Endometrial microvascular endothelial cells (primary cell): ENCODE results near the gene OR9A2. TPM values are rescaled to one million over a fixed set of nuclear protein-coding genes. Genes with fewer than 3 reads are reported as not detected.

Source experiments
- in situ Hi-C: cut with HindIII; loops from 2 replicates; pipeline ENCODE4 v1.10.0; 2017; ENCODE audit warnings: low sequenced_read_pairs, low pct_unique_long_range_greater_than_20kb; ENCODE audit errors: inconsistent ontology term
- total RNA-seq: library from RNA; depleted of rRNA; stranded (reverse); fragments of >200 nt; gene quantifications from one replicate; pipeline ENCODE4 v1.2.3, GENCODE V29; 2015; ENCODE audit errors: inconsistent ontology term

The OR9A2 gene, protein sequence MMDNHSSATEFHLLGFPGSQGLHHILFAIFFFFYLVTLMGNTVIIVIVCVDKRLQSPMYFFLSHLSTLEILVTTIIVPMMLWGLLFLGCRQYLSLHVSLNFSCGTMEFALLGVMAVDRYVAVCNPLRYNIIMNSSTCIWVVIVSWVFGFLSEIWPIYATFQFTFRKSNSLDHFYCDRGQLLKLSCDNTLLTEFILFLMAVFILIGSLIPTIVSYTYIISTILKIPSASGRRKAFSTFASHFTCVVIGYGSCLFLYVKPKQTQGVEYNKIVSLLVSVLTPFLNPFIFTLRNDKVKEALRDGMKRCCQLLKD
- not detected for total RNA-seq

DNA sequence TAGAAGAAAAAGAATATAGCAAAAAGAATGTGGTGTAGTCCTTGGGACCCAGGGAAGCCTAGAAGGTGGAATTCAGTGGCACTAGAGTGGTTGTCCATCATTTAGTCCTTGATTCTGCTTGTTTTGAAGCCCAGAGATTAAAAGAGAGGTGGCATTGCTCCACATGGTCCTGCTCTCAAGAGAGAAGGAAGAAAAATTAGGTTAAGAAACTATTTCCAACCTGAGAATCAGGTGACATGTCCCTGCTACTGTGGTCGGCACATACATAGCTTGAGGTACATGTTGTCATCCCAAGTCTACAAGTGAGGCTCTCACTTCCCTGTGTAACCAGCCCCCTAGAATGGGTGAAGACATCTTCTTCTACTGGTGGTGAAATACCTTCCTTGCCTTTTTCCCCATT lies at the start of gene OR9A2:
OR9A2 (minus strand) TSS at position 101 of the 400 bp plus-strand sequence; CDS start at position 101, 0 bp downstream.
- in situ Hi-C loops = no loop called here

DNA sequence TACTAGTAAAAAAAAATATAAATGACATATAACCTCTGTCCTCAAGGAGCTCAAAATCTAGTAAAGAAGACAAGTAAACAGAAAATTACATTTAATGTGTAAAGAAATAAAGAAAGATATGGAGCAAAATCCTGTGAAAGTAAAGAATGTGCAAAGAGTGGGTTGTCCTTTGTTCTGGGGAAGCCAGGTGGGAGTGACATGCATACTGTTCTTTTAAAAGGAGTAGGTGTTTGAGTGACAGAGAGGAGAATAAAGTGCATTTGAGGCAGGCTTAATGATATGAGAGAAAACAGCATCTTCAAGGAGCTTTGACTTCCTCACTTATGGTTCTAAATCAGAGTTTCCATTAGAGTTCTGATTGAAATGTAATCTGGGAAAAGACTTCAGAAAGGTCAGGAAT lies 47.2 kb upstream of the OR9A2 start:
- in situ Hi-C loops = no loop called here

DNA sequence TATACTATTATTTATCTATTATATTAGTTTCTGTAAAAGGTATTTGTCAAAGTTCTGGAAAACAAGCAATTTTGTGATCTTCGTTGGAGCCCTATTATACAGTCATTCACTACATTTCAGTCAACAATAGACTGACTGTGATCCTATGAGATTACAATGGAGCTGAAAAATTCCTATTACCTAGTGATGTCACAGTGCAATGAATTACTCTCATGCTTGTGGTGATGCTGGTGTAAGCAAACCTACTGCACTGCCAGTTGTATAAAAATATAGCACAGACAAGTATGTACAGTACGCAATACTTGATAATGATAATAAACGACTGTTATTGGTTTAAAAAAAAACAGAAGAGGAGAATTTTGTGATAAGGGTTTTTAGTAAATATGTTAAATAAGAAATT lies 46.6 kb upstream of the OR9A2 start:
- in situ Hi-C loops = no loop called here

DNA sequence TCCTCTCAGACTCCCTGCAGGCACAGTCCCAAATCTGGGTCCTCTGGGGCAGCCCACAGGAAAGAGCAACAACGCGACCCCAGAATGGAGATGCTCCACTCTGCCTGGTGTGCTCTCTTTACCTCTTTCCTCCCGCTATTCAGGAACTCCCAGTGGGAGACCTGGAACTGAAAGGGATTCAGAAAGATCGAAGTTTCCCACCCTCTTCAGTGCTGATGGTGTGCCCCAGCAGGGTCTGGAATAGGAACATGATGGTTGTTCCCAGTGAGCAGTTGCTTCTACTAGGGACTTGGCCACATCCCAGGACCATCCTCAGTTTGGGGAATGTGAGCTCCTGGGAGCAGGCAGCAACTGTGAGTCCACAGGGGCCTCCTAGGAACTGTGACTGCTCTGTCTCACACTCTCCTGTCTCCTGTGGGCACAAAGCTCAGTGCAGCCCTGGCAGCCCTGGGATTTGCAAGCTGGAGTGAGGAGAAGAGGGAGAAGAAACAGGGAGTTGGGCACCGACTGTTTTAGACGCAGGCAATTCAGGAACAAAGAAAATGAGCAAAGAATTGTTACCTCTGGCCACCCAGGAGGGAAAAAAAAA lies 43.1 kb upstream of the OR9A2 start:
- in situ Hi-C loops = no loop called here

DNA sequence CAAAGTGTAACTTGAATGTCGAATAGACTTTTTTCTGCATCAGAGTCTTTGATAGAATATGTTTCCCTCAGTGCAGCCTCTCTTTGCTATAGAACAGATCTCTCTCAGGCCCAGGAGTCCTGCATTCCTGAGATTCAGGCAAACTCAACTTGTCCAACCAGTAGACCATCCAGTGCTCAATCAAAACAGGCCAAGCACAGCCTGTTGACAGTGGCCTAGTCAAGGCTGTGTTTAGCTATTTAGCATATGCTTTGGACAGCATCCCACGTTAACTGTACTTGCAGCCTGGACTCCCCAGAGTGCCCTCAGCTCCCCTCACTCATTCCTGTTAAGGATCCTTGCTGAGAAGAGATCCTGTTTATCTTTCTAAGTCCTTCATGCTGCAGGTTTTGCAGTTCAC lies 41.5 kb upstream of the OR9A2 start:
- in situ Hi-C loops = no loop called here

DNA sequence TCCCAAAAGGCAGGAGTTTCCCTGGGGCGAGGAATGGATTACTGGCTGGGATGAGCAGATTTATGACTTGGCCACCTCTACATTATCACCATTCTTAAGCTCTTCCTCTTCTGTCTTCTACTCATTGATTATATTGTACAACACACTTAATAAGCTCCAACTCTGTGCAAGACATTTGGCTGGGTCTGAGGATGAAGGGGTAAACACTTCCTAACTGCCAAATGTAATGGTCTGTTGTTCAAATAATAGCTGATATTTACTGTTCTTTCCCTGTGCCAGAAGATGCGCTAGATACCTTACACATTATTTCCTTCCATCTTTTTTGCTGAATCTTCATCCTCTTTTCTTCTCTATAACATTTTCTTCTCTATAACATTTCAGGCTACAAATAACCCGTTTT lies 36.8 kb upstream of the OR9A2 start:
- in situ Hi-C loops = no loop called here

DNA sequence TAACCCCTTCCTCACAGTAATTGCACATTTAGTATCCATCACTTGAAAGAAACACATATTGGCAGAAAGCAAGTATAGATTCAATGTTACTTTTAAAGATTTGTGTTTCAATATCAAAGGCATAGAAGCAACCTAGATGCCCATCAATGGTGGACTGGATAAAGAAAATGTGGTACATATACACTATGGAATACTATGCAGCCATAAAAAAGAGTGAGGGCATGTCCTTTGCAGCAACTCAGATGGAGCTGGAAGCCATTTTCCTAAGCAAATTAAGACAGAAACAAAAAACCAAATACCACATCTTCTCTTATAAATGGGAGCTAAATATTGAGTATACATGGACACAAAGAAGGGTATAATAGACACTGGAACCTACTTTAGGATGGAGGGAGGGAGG lies 28.8 kb upstream of the OR9A2 start:
- in situ Hi-C loops = no loop called here

DNA sequence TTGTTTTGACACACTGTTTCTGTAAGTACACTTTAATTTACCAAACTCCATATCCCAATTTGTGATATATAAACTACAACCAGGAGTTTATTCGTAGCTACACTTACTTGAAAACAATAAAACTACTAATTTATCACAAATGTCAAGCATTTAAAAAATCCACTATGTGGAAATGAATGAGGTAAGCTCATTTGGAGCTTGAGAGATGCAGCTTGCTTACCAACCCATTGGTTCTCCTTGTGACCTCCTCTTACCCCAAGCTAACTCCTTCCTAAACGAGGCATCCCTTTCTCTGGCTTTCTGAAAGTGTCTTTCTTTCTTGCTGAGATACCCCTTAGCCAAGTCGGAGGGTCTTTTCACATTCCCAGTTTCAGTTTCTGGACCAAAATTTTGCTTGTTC lies 27.7 kb upstream of the OR9A2 start:
- in situ Hi-C loops = no loop called here

DNA sequence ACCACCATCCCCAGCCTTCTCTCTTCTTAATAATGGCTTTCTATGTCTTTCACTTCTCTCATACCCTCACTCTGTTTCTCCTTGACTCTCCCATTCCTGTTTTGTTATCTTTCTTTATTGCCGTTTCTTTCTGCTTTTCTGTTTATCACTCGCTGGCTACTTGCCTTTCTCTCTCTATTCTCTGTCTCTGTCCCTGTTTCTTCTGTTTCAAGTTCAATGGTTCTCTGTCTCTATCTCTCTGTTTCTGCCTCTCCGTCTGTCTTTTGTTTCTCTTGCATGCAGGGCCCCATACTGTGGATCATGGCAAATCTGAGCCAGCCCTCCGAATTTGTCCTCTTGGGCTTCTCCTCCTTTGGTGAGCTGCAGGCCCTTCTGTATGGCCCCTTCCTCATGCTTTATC lies 25.1 kb upstream of the OR9A2 start, which contains the start of gene OR6V1:
OR6V1 (plus strand) TSS at position 301 of the 400 bp plus-strand sequence; CDS start at position 301, 0 bp downstream.
- in situ Hi-C loops = no loop called here

DNA sequence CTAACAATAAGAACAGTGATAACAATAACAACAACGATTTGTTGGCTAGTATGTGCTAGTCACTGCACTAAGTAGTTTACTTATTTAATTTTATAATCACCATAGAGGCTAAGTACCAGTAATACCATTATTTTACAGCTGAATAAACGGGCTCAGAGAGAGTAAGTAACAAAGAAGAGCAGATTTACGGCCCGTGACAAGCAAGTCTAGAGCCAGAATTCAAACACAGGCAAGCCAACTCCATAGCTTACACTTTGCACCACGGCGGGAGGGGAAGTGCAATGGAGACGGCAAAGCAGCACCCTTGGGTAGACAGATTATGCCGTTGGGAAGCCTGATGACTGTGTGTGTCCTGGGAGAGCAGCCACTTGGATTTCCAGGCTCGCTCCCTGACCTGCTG lies 24.0 kb upstream of the OR9A2 start:
- in situ Hi-C loops = no loop called here

DNA sequence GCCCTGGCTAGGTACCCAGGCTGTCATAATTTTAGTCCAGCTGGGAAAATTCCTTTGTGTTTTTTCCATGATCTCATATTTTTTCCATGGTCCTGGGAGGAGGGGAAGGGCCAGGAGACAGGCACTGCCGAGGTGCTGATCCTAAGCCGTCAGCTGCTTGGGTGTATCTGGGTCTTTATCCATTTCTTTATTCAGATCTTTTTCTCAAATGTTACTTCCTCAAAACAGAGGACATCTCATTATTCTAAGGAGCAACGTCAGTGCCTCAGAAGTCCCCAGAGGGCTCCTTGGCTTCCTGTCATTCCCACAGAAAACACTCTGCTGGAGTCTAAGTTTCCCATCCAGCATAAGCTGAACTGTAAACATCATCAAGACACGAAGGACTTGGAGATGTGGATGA lies 22.4 kb upstream of the OR9A2 start:
- in situ Hi-C loops = no loop called here

DNA sequence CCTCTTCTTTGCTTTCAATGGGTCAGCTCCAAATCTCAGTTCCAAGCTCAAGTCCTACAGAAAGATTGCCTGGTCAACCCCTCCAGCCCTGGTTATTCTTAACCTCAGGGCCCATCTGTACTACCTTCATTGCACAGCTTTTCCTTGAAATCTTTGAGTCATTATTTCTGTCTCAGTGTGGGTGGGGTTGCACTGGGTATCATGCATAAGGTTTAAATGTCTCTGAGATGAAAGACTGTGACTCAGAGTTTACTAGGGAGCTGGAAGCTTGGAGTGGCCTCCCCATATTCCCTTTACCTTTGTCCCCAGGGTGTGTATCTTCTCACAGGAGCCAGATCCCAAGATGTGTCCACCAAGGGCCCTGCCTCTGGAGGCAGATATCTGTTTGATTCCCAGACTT lies 21.9 kb upstream of the OR9A2 start:
- in situ Hi-C loops = no loop called here

DNA sequence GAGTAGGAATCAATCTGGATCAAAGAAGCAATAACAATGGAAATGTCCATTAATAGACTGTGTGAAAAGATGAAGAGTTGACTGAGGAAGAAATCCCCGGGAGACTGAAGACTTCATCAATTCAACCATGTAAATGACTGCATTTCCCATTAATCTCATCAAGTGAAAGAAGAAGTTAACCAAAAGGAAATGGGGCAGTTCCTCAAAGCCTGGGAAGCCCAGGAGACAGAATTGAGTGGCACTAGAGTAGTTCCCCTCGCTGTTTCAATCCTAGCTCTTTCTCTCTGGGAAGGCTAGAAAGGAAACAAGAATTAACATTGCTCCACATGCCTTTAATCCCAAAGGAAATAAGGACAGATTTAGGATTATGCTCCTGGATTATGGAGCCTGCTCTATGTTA lies 20.4 kb upstream of the OR9A2 start:
- in situ Hi-C loops = no loop called here

DNA sequence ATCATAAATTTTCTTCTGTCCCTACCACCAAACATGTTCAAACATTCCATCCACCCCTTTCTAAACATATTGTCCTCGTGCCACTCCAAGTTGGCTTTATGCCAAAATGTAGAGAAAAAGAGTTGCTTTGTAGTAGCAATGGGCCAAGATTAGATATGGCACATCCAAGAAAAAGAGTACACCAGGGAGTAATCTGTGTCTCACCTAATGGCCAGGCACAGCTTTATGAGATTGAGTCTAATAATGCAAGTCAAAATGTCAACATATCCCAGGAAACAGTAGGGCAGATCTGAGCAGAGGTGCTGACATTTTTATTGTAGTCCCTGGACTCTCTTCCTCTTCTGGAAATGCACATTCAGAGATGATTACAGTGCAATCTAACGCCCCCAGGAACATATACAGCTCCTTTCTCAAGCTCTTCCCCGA lies 19.5 kb upstream of the OR9A2 start:
- in situ Hi-C loops = no loop called here

DNA sequence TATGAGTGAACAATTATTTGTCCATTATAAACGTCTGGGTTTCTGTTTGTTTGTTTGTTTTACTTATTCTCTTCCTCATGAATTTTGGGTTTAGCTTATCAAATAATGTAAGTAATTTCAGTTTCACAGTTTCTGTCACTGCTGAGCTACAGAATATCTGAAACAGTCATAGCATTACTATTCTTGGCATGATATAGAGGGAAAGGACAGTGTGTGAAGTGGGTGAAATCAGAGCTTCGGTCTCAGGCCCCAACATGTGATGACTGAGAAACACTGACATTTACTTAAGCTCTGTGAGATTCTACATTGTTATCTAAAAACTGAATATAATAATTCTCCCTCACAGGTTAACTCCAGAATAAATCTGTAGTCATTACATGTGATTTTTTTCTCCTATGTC lies 16.5 kb upstream of the OR9A2 start:
- in situ Hi-C loops = no loop called here

DNA sequence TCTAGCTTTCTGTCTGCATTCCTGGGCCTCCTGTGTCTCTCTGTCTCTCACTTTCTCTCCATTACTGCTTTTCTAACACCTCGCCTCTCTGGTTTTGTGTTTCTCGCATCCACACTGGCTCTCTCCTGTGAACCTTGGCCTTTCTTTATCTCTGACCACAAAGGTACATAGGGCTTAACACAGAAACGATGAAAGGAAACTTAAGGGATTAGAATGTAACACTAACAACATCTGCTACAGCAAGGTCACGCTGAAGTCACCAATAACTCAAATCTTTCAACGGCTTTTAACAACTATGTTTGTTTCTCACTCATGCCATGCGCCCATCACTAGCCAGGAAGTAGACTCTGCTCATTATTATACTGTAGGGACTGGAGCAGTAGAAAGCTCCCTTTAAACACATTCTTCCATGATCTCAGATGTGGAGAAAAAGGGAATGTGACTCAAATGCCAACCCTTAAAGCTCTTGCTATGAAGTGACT lies 15.9 kb upstream of the OR9A2 start:
- in situ Hi-C loops = no loop called here

DNA sequence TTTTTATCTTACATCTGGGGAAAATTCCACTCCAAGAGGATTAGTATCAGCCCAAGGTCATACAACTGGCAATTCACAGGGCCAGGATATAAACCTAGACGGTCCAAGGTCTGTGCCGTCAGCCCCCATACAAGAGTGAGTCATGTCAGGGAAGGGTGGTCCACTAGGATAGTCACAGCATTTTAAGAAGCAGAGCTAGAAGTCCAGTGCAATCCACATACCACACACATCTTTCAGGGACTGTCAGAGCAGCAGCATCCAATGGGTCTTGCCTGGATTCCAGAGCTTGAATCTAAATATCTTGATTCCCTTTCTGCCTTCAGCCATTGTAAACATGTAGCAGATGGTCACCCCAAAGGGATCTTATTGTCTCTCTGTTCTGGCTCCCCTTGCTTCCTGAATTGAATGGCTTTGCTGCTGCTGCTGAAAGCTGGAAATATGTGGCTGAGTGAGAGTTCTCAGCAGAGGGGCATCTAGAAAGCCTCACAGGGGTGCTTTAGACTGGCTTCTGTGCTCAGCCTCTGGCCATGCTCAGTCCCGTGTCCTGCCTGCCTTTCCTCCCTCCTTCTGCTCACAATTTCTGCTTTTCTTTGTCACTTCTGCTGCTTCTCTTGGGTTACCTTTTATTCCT lies 15.3 kb upstream of the OR9A2 start:
- in situ Hi-C loops = no loop called here

DNA sequence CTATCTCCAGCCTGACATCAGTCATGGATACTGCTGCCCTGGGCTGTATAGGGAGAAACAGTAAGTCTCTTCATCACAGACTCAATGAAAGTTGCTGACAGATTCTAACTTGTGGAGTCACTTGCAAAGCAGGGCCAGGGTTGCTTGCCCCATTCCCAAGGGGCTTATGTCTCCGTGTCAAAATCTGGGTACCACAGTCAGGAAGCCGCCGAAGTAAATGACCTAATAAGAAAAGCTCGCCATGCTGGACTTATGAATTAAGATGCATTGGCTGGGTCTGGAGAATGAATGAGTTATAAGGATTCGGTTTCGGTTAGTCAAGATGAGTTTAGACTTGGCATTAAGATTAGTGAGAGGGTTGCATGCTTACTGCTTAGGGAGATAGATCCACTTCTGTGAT lies 14.4 kb upstream of the OR9A2 start:
- in situ Hi-C loops = no loop called here

DNA sequence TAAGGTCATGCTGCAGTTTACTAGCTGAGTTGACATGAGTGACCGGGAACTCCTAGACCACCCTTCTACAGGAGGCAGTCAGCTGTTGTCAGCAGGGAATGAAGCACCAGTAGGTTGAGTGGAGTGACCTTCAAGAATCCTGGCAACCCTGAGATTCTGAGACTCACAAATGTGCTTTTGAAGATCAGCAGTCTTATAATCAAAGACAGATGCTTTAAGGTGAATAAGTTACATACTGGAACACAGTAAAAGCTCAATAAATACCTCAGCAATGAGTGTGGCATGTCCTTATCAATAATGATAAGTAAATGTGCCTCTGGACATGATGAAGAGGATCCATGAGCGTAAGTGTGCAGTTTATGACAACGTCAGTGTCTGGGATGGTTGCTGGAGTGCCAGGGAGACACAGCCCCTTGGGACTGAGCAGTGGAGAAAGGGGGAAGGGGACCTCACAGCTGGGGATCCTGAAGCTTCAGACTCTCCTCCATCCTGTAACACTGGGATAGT lies 13.3 kb upstream of the OR9A2 start:
- in situ Hi-C loops = no loop called here

DNA sequence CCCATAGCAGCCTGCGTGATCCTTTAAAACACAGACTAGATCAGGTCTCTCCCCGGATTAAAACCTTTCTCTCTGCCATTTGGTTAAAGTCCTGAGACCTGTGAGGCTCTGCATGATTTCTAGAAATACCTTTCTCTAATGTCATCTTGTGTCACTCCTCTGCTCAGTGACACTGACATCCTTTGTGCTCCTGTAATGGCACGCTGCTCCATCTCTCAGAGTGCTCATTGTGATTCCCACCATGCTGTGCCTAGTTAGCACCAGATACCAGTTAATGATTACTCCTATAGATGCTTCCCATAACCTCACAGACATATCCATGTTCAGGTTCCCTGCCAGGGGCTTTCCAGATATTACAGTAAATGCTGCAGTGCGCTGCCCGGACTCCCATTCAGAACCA lies 11.7 kb upstream of the OR9A2 start:
- in situ Hi-C loops = no loop called here
